Stimulated activated CD8-positive, alpha-beta memory T cell treated with anti-CD3 and anti-CD28 coated beads, Interleukin-2, amount 100 ng/mL, for 48 hours (primary cell): Measurements from ENCODE around the gene GPR176.
"Not testable (repeated sequence)": the region's sequence is repeated elsewhere in the genome, so short reads cannot be mapped to it uniquely, and the experiment has no call there.

Source experiments
- DNase-seq, 2 donors: peaks; one replicate each; pipeline ENCODE4 v3.0.0-alpha.2; 2020; ENCODE audit warnings: low read depth in 2 of 2

GPR176 gene

DNA sequence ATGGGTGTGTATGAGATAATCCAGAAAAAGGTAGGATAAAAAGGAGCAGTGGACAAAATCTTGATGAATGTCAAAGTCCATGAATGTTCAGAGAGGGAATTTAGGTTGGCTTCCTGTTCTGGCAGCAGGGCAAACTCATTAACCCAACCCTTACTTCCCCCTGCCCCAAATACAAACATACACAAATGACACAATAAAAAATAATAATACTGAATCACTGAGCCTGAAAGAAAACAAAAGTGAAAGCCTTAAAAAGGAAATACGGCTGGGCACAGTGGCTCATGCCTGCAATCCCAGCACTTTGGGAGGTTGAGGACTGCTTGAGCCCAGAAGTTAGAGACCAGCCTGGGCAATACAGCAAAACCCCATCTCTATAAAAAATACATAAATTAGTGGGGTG, 62.9 kb downstream of the GPR176 start:
- no peak for DNase-seq

GRCh38 chr15:39856357-39856756, 63.7 kb downstream of the GPR176 start:
- DNase-seq: no peak

DNA sequence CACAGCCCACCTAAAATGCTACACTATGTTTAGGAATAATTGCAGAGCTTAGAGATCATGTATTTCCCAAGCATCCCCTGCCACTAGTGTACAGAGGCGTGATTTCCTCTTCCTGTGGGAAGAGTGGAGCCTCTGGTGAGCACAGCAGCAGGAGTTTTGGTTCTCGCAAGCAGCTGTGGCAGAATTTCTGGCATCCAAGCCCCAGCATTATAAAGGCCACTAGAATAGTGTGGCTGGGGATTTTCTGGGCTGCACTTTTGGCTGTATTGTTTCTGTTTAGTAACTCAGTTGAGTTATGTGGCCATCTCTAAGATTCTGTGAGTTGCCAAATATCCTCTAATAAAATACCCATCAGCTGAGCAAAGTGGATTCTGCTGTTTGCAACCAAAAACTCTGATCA, 64.7 kb downstream of the GPR176 start:
- DNase-seq: no peak

GRCh38 chr15:39854161-39854560, 65.9 kb downstream of the GPR176 start:
- no peak for DNase-seq

GRCh38 chr15:39852250-39852649, 67.8 kb downstream of the GPR176 start:
- DNase-seq: no peak

GRCh38 chr15:39851500-39852092, 68.5 kb downstream of the GPR176 start:
- DNase-seq: no peak

GRCh38 chr15:39850436-39850835, 69.6 kb downstream of the GPR176 start:
- no peak for DNase-seq

DNA sequence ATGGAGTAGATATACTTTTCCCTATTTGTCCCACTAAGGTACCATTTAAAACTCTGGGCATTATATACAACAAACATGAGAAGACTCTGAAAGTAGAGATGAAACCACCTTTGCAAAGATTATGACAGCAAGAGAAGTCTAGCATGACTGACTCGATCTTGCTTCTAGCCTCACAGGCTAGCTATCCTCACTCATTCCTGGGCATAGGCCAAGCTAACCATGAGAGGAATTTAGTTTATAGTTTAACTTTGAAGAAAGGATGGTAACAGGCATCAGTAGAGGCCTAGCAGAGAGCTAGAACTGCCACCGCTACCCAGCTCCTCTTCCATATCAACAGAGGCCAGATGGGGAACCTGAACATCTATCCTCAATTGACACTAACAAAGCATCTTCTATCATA, 74.0 kb downstream of the GPR176 start:
- no peak for DNase-seq

GRCh38 chr15:39845582-39845981, 74.5 kb downstream of the GPR176 start:
- DNase-seq: no peak

DNA sequence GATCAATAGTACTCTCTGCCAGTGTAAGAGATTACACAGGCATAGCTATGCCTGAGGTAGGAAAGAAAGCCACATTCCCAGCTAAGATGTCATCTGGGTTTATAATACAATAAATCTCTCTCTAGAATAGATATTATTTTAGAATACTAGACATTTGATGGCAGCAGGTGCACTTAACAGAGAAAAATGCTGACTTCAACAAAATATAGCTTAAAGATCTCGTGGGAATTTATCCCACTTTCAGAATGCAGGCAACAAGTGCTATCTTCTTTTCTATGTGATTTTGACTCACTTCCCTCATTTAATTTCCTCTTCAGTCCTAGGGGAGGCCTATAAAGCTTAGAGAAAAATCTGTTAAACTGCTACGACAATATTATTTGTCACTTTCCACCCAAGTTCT, 76.5 kb downstream of the GPR176 start:
- DNase-seq: no peak

- no peak for DNase-seq
These were observed 82.6 kb downstream of the GPR176 start for GRCh38 chr15:39837454-39837853.

DNA sequence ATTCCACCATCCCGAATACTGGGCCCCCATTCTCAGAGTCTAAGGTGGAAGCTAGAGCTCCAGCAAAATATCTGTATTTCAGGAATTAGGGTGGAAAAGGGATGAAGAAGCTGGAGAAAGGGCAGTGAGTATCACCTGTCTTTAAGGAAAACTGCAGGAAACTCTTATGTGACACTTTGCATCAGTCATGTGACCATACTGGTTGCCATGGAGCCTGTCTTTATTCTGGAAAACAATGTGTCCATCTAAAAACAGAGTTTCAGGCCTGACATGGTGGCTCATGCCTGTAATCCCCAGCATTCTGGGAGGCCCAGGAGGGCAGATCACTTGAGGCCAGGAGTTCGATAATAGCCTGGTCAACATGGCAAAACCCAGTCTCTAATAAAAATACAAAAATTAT, 84.5 kb downstream of the GPR176 start:
- no peak for DNase-seq

- no peak for DNase-seq
These were observed 85.8 kb downstream of the GPR176 start for GRCh38 chr15:39834256-39834655.

DNA sequence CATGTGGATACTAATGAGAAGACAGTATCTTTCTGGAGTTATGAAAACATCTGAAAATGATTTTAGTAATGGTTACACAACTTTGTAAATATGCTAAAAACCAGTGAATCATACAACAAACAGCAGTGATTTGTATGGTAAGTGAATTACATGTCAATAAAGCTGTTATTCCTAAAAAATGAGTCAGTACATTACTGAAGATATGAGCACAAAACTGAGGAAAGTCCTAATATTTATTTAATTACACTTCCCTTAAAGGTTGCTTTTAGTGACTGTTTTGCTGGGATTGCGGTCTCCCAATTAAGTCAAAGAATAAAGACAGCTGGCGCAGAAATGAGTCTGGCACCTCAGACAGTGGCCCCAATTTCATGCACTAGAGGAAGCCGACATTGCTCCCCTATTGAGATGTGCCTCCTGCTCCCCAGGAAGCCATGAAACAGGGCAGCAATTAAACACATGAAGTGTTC, 86.5 kb downstream of the GPR176 start:
- no peak for DNase-seq

GRCh38 chr15:39830166-39830565, 89.9 kb downstream of the GPR176 start:
- no peak for DNase-seq

DNA sequence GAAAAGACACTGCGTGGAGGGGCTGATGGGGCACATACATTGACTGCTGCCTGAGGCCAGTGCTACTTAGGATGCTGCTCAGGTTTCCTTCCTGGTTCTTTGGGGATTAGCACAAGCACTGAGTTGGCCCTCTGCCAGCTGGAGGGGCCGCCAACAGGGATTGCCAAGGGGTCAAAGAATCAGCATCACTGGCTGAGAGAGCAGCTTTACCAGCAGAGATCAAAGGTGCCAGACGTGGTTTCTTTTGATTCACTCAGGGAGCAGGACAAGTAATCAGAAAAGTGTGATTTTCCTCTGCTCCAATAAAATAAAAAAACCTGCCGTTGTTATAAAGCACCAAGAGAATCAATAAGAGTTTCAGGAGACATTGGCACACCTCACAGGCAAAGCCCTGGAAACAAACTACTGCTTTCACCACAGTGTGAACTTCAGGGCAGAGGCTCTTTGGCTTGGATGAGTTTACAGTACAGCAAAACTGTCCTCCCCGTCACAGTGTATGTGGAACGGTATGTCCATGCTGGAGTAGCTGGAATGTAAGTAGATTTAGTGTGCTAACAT, 91.6 kb downstream of the GPR176 start:
- no peak for DNase-seq

DNA sequence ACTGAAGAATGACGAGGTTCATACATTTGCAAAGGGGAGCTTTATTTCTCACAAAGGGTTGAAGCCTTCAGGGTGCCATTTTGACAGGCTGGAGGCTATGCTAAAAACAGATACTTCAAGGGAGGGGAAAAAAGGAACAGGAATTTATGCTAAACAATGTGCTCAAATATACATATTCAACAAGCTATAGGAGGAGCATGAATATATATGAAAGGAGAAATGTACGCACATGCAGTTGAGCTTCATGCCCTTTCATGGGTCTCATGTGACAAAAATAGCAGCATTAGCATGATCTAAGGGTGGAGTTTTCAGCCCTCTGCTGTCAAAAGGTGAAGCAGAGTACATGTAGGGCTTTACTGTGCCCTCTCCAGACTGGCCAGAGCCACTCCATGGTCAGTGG, 93.1 kb downstream of the GPR176 start:
- DNase-seq: no peak

GRCh38 chr15:39823634-39824033, 96.4 kb downstream of the GPR176 start:
- no peak for DNase-seq

- no peak for DNase-seq
These were observed 99.9 kb downstream of the GPR176 start for GRCh38 chr15:39820050-39820602.

- DNase-seq: no peak
These were observed 100.5 kb downstream of the GPR176 start for GRCh38 chr15:39819533-39819932.

GRCh38 chr15:39817892-39818291, 102.2 kb downstream of the GPR176 start:
- no peak for DNase-seq

DNA sequence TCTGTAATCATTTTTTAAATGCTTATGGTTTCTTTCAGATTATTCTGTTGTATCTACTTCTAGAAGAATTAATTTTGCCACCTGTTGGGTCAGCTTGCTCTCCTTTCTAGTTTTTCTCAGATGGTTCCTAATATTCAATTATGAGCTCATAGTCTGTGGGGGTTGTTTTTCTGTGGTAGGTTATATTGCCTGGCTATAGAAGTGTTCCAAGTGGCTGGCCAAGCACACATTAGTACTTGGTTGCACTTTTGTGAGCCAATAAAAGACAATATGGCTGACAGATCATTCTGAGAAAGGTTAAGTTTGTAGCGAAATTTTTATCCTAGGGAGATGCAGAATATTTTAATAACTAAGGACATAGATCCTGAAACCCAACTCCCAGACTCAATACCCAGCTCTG, 105.6 kb downstream of the GPR176 start:
- DNase-seq: no peak

DNA sequence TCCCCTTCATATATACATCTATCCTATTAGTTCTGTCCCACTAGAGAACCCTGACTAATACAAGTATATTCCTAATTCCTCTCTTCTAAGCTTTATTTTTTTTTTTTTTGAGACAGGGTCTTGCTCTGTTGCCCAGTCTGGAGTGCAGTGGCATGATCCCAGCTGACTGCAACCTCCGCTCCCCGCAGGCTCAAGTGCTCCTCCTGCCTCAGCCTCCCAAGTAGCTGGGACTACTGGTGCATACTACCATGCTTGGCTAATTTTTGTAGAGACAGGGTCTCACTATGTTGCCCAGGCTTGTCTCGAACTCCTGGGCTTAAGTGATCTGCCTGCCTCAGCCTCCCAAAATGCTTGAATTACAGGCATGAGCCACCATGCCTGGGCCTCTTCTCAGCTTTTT, 107.4 kb downstream of the GPR176 start:
- DNase-seq: not testable (repeated sequence)

DNA sequence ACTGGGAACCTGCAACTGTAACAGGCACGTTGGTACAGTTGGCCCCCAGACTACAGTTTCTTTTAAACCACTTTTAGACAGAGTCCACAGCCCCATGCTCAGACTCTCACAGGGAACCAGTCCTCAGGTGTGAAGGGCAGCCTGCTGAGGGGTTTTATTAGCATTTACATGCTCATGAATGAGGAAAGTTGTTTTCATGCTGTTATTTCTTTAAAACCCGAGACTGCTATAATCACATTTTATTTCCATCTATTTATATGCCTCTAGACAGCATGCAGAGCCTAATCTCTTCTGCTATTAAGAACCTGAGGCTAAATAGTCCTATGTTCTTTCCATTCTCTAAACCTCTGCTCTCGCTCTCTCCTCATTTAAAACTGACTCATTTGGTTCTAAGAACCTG, 111.2 kb downstream of the GPR176 start:
- no peak for DNase-seq
